Heart left ventricle (tissue), 16 donors: ENCODE results near the gene TEX2. TPM values are rescaled to one million over a fixed set of nuclear protein-coding genes. Genes with fewer than 3 reads are reported as not detected.

Experiments used
- ATAC-seq, 4 donors: fragments of 200-7000 bp; cut with Tn5 transposase; one replicate each; pipeline ENCODE4 v1.9.1; 2020 to 2022; ENCODE audit warnings: moderate library complexity in 4 of 4, mild to moderate bottlenecking in 3 of 4, moderate number of reproducible peaks in 1 of 4
- DNase-seq, 5 donors: peaks; one replicate each; pipeline ENCODE4 v3.0.0-alpha.2; 2020
- H3K27ac ChIP-seq, 12 donors: fragments of 200-600 bp; sonication (generic) in 4 of 12; one replicate each; pipeline versions ENCODE4 v1.5.0 to v1.8.0; 2016 to 2022; ENCODE audit warnings: mild to moderate bottlenecking in 2 of 12
- H3K27me3 ChIP-seq, 9 donors: fragments of 200-600 bp; sonication (generic) in 2 of 9; one replicate each; pipeline versions ENCODE4 v1.5.1 to v1.8.0; 2016 to 2022; ENCODE audit warnings: mild to moderate bottlenecking in 3 of 9
- H3K36me3 ChIP-seq, 9 donors: fragments of 200-600 bp; sonication (generic) in 2 of 9; one replicate each; pipeline versions ENCODE4 v1.5.0 to v1.8.0; 2018 to 2022; ENCODE audit warnings: mild to moderate bottlenecking in 2 of 9
- H3K4me1 ChIP-seq, 12 donors: fragments of 200-600 bp; sonication (generic) in 4 of 12; one replicate each; pipeline versions ENCODE4 v1.5.0 to v1.8.0; 2016 to 2022; ENCODE audit warnings: mild to moderate bottlenecking in 3 of 12
- H3K4me3 ChIP-seq, 12 donors: fragments of 200-600 bp; sonication (generic) in 4 of 12; one replicate each; pipeline versions ENCODE4 v1.5.0 to v1.8.0; 2017 to 2022; ENCODE audit warnings: mild to moderate bottlenecking in 9 of 12, moderate library complexity in 4 of 12
- H3K9me3 ChIP-seq, 12 donors: fragments of 200-600 bp; sonication (generic) in 4 of 12; one replicate each; pipeline versions ENCODE4 v1.5.0 to v1.8.0; 2016 to 2022; ENCODE audit warnings: mild to moderate bottlenecking in 1 of 12
- CTCF ChIP-seq, 12 donors: fragments of 200-600 bp; sonication (generic) in 4 of 12; IDR thresholded peaks; one replicate each; pipeline versions ENCODE4 v1.5.0 to v1.8.0; 2018 to 2022; ENCODE audit warnings: antibody characterized with exemption in 12 of 12, mild to moderate bottlenecking in 5 of 12
- POLR2A ChIP-seq, 2 donors: fragments of 450-650 bp; IDR thresholded peaks; one replicate each; pipeline ENCODE4 v1.6.1; 2017; ENCODE audit warnings: antibody characterized with exemption in 2 of 2, mild to moderate bottlenecking in 2 of 2, moderate library complexity in 2 of 2
- WGBS, 4 donors: extraction: QIAGEN DNeasy Blood & Tissue Kit in 2 of 4; methylation state at CpG; one replicate each; pipeline versions ENCODE4 v1.1.5 to v1.1.7; 2013 to 2018; 5-methylcytosine and 5-hydroxymethylcytosine counted together
- intact Hi-C, 10 donors: fragments of 100-400 bp; cut with DNase I; formaldehyde crosslinking; loops; one replicate each; pipeline versions ENCODE4 v1.11.1 to v1.14.2; 2022
- polyA plus RNA-seq, 2 donors: library from polyadenylated mRNA; stranded (reverse); fragments of 200-250 nt; gene quantifications; one replicate each; pipeline ENCODE4 v1.2.3, GENCODE V29; 2013
- total RNA-seq, 9 donors: library from RNA; depleted of rRNA in 2 of 9; stranded (reverse); fragments of >200 nt in 2 of 9; fragmentation: NEBNext Ultra II Directional in 3 of 9; extraction: Animal tissue kit (Norgen Biotek cat#: 25700) in 3 of 9; gene quantifications; one replicate each; pipeline versions ENCODE4 v1.1.0 to v1.2.4, GENCODE V29; 2016 to 2023
- donor health status: ischemic (EF 13 %, LVEDD 7.1; RV severe dilation, severe dysfunction).
- donor health status: healthy with polysubstance abuse.
- donor health status: DM: no; HTN: yes; CAD: no.
- donor health status: DM: no; HTN: no; CAD: no.
- donor health status: ischemic (EF 25% LVEDD 6.9; RV normal size, moderate dysfunction).
- donor health status: ischemic (EF 25% LVEDD 5.7; RV mildly dilated, moderate dysfunction).
- donor health status: healthy.
- donor health status: DM: yes; HTN: yes; CAD: no.
- donor health status: ischemic (EF 35%, LVEDD 5.7; RV mildly dilated, moderate dysfunction).
- donor health status: nonischemic (EF 11% LVEDD 7.7; RV severe dilation, severe dysfunction).
- donor health status: DM: yes; HTN: yes; CAD: no.
- donor health status: PGD.
- donor health status: ischemic (EF 29% LVEDD 5.4; RV normal size, mild dysfunction).
- donor health status: nonischemic (EF 23%, LVEDD 6.1; RV moderate dilation, normal function).

Gene TEX2
- total and polyA plus RNA-seq, 11 donors = 16.8 to 55.8 (median 50.5) TPM

DNA sequence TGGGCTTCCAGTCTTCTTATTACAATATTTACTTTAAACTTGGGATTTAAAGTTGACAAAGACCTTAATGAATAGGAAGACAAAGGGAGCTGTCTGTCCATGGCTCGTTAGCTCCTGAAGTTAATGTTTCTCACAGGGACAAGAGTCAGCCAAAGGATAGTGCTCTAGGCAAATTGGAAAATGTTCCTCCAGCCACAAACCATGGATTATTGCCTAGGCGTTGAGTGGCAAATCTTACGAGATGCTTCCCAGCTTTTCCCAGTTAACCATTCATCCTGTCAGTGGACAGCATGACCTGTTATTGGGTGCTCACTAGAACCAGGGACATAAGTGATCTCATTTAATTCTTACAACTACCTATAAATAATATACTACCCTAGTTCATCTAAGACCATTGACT lies 3.6 kb downstream of the TEX2 start:
- Histone ChIP-seq H3K4me1 (peaks cover 4 to 68% (median 51%) of the 10 kb centered on the region in 12 donors), H3K27ac (no peak overlapping the region)
- WGBS, 4 donors = 65 to 93% (median 84%) methylated on average over 3 of the region's 3 CpGs

GRCh38 chr17:64256913-64257807 lies 5.9 kb downstream of the TEX2 start:
- no peak overlapping the region for H3K4me3 ChIP-seq
- H3K27me3 ChIP-seq = no peaks in the 10 kb centered on the region
- no peak for TF ChIP-seq POLR2A (IDR thresholded peaks at IDR 0.05)
- TF ChIP-seq CTCF (IDR thresholded peaks at IDR 0.05) = no peak
- intact Hi-C loops = loop anchor here in 1 of 10 donors (2.0 kb wide), 1 partner anchor 78 kb away; no protein-coding TSS in a partner anchor
- H3K4me1 ChIP-seq = peaks cover 4 to 70% (median 45%) of the 10 kb centered on the region in 12 donors
- peak overlapping the region in 1 of 12 donors; percentile 22 for H3K27ac ChIP-seq
- no peak for DNase-seq
- WGBS, 4 donors = 74 to 84% (median 77%) methylated on average over 9 of the region's 9 CpGs
- H3K36me3 ChIP-seq = no peaks in the 10 kb centered on the region
- no peak for ATAC-seq
- H3K9me3 ChIP-seq = no peaks in the 10 kb centered on the region

More for the DNA sequence above, 3.6 kb downstream of the TEX2 start:
- intact Hi-C loops = no loop called here
- Histone ChIP-seq H3K36me3 (no peaks in the 10 kb centered on the region), H3K9me3 (no peaks in the 10 kb centered on the region), H3K27me3 (no peaks in the 10 kb centered on the region), H3K4me3 (no peak overlapping the region)
- no peak for ATAC-seq
- TF ChIP-seq POLR2A (IDR thresholded peaks at IDR 0.05) (no peak), CTCF (IDR thresholded peaks at IDR 0.05) (no peak)
- no peak for DNase-seq

DNA sequence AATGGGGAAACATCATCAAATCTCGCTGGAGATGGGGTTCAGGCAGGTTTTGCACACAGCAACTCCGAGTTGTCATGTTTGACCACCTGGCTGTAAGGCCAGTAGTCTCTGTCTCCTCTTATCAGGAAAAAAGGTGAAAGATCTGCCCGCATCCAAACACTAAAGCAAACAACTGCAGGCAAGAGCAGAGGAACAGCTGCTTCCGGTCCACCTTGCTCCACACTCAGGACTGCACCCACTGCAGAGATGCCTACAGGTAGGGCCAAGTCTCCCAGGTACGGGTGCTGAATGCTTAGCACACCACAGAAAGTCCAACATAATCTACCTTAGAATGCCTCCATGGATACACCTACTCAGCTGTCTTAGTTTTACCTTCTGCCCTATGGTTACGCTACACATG lies 7.3 kb downstream of the TEX2 start:
- ATAC-seq = peak in 1 of 4 donors; percentile 9
- intact Hi-C loops = loop anchor here in 1 of 10 donors (2.0 kb wide), 1 partner anchor 77 kb away; no protein-coding TSS in a partner anchor
- H3K4me3 ChIP-seq = no peak overlapping the region
- H3K4me1 ChIP-seq = peaks cover 0 to 66% (median 31%) of the 10 kb centered on the region in 12 donors
- H3K36me3 ChIP-seq = no peaks in the 10 kb centered on the region
- H3K27ac ChIP-seq = no peak overlapping the region
- no peak for DNase-seq
- no peaks in the 10 kb centered on the region for H3K27me3 ChIP-seq
- no peaks in the 10 kb centered on the region for H3K9me3 ChIP-seq
- 93 to 98% (median 97%) methylated on average over 5 to 6 of the region's 6 CpGs for WGBS, 4 donors
- TF ChIP-seq CTCF (IDR thresholded peaks at IDR 0.05) (no peak), POLR2A (IDR thresholded peaks at IDR 0.05) (no peak)

DNA sequence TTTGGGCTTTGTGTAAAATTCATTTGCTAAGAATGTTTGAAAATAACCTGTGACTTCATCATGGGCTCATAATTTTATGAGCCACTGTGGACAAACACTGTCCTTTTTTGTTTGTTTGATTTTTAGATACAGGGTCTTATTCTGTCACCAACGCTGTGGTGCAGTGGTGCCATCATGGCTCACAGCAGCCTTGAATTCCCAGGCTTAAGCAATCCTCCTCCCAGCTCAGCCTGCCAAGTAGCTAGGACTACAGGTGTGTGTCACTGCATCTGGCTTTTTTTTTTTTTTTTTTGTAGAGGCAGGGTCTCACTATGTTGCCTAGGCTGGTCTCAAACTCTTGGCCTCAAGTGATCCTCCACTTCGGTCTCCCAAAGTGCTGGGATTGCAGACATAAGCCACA lies 8.3 kb downstream of the TEX2 start:
- no peak overlapping the region for H3K4me3 ChIP-seq
- no peaks in the 10 kb centered on the region for H3K9me3 ChIP-seq
- no peaks in the 10 kb centered on the region for H3K36me3 ChIP-seq
- ATAC-seq = no peak
- intact Hi-C loops = no loop called here
- TF ChIP-seq POLR2A (IDR thresholded peaks at IDR 0.05) (no peak), CTCF (IDR thresholded peaks at IDR 0.05) (no peak)
- WGBS, 4 donors = 89 to 95% (median 93%) methylated on average over 2 of the region's 2 CpGs
- no peak for DNase-seq
- peaks cover 0 to 66% (median 24%) of the 10 kb centered on the region in 12 donors for H3K4me1 ChIP-seq
- H3K27ac ChIP-seq = no peak overlapping the region
- no peaks in the 10 kb centered on the region for H3K27me3 ChIP-seq
